GM19468 (cell line): Measurements from ENCODE around the gene BBS1.

ENCODE experiments used
- ATAC-seq: cut with Tn5 transposase; IDR thresholded peaks from one replicate; pipeline ENCODE4 v1.9.1; 2021; ENCODE audit warnings: mild to moderate bottlenecking, moderate library complexity, moderate number of reproducible peaks; ENCODE audit not compliant: unreplicated experiment; ENCODE audit errors: extremely low read depth

Gene BBS1

GRCh38 chr11:66548041-66548440 is 37.6 kb downstream of the BBS1 start:
- no peak for ATAC-seq

DNA sequence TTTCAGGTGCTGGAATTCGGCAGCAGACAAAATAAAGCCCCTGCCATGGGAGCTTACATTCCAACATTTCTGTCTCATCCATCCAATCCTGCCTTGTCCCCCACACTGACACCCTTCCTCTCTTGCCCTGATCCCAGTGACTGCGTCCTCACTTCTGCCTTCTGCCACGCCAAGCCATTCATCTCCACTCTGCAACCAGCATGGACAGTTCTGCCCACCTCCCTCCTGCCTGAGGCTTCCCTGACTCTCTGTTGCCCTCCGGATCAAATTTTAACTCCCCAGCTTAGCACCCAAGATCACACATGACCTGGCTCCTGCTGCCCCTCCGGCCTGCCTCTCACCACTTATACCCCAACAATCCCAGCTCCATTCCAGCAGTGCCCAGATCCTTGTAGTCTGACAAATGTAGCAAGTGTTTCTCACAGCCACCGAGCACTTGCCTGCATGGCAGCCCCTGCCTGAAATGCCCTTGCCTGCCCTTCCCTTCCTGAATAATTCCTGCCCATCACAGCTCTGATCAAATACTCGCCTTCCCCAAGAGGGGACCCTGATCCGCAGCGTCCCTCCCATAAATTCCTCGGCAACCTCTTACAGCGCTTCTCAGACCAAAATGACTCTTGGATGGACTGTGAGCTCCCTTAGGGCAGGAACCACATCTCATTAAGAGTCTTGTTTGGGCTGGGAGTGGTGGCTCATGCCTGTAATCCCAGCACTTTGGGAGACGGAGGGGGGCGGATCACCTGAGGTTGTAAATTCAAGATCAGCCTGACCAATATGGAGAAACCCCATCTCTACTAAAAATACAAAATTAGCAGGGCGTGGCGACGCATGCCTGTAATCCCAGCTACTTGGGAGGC is 38.6 kb downstream of the BBS1 start:
- ATAC-seq, result no peak

DNA sequence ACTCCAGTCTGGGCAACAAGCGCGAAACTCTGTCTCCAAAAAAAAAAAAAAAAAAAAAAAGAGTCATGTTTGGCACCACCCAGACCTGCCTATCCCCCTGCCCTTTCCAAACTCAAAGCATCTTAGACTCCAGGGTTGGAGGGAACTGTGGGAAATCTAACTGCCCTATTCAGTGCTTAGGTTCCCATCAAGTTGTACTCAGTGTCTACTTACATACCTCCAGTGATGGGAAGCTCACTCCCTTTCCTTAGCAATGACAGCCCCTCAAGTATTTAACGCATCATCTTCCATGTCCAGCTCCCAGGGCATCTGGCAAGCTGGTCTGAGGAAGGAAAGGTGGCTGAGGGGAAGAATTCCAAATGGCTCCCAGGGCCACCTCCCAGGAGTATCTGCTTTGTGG is 39.3 kb downstream of the BBS1 start:
- no peak for ATAC-seq

GRCh38 chr11:66550887-66551286 is 40.5 kb downstream of the BBS1 start:
- ATAC-seq, result no peak

- ATAC-seq, result no peak
Measured at GRCh38 chr11:66554602-66555001, 44.2 kb downstream of the BBS1 start.

DNA sequence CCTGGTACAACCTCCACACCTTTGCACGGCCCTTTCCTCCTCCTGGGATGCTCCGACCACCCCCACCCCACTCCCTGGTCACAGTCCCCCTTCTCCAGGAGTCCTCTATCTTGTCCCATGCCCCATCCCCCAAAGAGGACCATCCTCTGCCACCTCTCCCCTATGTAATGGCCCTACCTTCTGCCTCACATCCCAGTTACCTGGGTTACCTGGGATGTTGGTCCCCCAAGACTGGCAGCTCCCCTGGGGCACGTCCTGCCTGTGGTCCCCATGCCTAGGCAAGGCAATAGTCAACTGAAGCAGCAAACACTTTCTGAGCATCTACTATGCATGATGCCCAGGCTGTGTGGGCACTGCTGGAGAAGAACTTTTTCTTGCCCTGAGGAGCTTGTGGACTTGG is 45.0 kb downstream of the BBS1 start:
- no peak for ATAC-seq

- ATAC-seq, result no peak
Measured at GRCh38 chr11:66556086-66556485, 45.7 kb downstream of the BBS1 start.

GRCh38 chr11:66557733-66558326 is 47.4 kb downstream of the BBS1 start:
- ATAC-seq, result no peak

- no peak for ATAC-seq
Measured at GRCh38 chr11:66559142-66559865, 48.9 kb downstream of the BBS1 start.

- ATAC-seq, result no peak
Measured at GRCh38 chr11:66559866-66560676, 49.6 kb downstream of the BBS1 start.

DNA sequence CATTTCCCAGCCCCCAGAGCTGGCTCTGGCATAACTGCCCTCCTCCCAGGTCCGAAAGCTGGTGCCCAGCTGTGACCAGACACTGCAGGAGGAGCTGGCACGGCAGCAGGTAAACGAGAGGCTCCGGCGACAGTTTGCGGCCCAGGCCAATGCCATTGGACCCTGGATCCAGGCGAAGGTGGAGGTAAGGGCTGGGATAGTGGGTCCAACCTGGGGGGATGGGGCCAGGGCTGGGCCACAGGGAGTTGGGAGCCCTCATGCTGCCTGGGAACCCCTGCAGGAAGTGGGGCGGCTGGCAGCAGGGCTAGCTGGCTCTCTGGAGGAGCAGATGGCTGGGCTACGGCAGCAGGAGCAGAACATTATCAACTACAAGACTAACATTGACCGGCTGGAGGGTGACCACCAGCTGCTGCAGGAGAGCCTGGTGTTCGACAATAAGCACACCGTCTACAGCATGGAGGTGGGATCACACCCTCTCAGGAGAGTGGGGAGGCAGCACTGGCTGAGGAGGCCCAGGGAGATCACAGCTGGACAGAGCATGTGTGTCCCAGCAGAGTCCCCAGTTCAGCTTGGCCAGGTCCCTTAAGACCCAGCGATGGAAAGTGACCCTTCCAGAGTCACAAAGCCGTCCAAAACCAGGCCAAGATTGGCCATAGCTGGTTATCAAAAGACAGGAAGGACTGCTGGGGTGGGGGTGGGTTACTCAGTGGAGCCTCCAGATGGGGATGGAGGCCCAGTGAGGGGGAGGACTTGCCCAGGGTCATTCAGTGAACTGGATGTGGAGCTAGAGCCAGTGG is 50.9 kb downstream of the BBS1 start:
- ATAC-seq, result no peak

DNA sequence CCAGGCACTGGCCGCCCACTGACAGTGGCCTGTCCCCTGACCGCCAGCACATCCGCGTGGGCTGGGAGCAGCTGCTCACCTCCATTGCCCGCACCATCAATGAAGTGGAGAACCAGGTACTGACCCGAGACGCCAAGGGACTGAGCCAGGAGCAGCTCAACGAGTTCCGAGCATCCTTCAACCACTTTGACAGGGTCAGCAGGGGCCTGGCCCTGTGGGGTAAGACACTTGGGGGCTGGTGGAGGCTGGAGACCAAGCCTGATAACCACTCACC is 51.5 kb downstream of the BBS1 start:
- ATAC-seq, result no peak

DNA sequence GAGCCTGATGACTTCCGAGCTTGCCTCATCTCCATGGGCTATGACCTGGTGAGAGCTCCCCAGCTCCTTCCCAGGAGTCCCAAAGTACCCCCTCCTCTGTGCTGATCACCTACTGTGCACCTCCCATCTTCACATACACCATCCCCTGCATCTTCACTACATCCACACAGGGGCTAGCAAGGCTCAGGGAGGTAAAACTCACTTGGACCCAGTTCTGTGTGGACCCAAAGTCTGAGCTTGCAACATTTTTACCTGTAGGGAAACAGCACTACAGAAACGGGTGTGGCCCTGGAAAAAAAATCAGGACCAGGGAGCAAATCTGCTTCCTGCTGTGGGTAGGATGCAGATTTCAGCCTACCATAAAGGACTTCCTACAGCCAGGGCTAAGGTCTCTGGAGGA is 51.8 kb downstream of the BBS1 start:
- ATAC-seq, result no peak

- ATAC-seq, result no peak
Measured at GRCh38 chr11:66562907-66563583, 52.6 kb downstream of the BBS1 start.

DNA sequence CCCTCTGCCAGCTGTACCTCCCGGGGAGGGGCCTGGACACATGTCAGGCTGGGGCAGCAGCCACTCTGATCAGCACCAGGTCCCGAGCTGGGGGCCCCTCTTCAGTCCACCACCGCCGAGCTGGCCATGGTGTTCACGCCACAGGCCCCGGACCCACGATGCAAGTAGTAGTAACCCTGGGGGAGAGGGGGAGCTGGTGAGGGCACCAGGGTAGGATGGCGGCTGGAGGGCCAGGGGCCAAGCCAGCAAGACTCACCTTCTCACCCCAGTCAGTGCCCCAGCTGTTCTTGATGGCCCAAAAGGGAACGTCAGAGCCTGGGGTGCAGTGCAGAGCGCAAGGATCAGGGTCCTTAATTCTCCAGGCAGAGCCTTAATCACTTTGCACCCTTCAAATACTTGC is 53.4 kb downstream of the BBS1 start:
- no peak for ATAC-seq

GRCh38 chr11:66564538-66564937 is 54.1 kb downstream of the BBS1 start:
- no peak for ATAC-seq

DNA sequence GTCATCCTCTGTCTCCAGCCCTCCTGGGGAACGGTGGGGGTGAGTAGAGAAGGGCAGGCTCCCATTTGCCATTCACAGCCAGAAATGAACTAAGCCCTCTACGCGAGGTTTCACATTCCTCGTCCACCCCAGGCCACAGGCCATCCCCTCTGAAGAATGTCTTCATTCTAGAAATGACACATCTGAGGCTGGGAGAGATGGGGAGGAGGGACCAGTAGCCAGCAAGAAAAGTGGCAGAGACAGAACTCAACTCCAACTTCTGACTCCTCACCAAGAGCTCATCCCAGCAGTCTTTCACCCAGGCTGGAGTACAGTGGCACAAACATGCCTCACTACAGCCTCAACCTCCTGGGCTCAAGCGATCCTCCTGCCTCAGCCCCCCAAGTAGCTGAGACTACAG is 54.5 kb downstream of the BBS1 start:
- no peak for ATAC-seq

DNA sequence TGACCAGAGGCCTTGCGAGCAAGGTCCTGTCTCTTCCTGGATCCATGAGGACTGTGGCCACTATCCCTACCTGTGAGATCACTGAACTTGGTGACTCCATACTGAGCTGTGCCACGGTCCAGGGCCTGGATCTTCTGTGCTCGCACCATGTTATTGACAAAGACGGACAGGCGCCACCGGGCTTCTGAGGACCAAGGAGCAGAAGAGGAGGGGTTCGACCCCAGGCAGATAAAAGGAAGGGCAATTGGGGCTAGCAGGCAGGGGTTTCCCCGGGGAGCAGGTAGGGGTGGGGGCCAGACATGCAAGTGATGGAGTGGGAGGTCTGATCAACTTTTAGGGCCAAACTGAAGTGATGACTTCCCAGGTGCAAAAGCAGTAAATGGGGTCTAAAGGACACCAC is 55.8 kb downstream of the BBS1 start:
- no peak for ATAC-seq

DNA sequence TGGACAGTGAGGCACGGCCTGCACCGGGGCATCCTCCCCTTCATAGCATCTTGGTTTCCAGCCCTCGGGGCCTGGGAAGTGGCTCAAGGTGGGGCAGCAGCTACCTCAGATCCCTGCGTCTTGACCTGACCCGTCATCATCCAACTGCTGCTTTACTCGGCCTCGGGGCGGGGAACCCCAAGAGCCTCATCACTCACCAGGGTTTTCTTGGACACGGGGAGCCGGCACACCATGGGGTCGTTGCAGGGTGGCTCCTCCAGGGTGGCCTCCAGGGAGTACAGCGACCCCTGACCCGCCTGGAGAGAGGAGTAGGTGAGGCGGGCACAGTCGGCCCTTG is 57.3 kb downstream of the BBS1 start:
- ATAC-seq, result no peak
